Osteocyte (in vitro differentiated cells): ENCODE measurements around the gene GYS1. TPM values are rescaled to one million over a fixed set of nuclear protein-coding genes. Genes with fewer than 3 reads are reported as not detected.

Experiments
- DNase-seq: peaks from one replicate; pipeline ENCODE4 v3.0.0; 2021; ENCODE audit warnings: mixed read lengths; ENCODE audit not compliant: unreplicated experiment; ENCODE audit errors: extremely low spot score
- H3K27ac Mint-ChIP-seq: one replicate; pipeline ENCODE4 v1.8.0; 2021; ENCODE audit warnings: mild to moderate bottlenecking, mixed read lengths; ENCODE audit not compliant: unreplicated experiment
- H3K27me3 Mint-ChIP-seq: one replicate; pipeline ENCODE4 v1.8.0; 2021; ENCODE audit warnings: mixed read lengths; ENCODE audit not compliant: unreplicated experiment
- H3K36me3 Mint-ChIP-seq: one replicate; pipeline ENCODE4 v1.8.0; 2021; ENCODE audit warnings: mixed read lengths; ENCODE audit not compliant: unreplicated experiment
- H3K4me1 Mint-ChIP-seq: one replicate; pipeline ENCODE4 v1.8.0; 2021; ENCODE audit warnings: mixed read lengths; ENCODE audit not compliant: unreplicated experiment
- H3K4me3 Mint-ChIP-seq: one replicate; pipeline ENCODE4 v1.8.0; 2021; ENCODE audit warnings: mild to moderate bottlenecking, moderate library complexity, mixed read lengths; ENCODE audit not compliant: unreplicated experiment
- H3K9me3 Mint-ChIP-seq: one replicate; pipeline ENCODE4 v1.8.0; 2021; ENCODE audit warnings: mixed read lengths; ENCODE audit not compliant: unreplicated experiment
- total RNA-seq: library from RNA; stranded (reverse); gene quantifications from 2 replicates; pipeline ENCODE4 v1.2.1, GENCODE V29; 2021
- TF ChIP-seq, protein P1 (sequence below): fragments of 200-600 bp; sonication (generic); IDR thresholded peaks from 2 replicates; pipeline ENCODE4 v1.5.0; 2021; ENCODE audit warnings: antibody characterized with exemption, mild to moderate bottlenecking, moderate library complexity

GYS1 gene
- total RNA-seq, 1 donor from 2014 or later, result 42.2 TPM

- no peak overlapping the region for H3K27ac Mint-ChIP-seq
- TF ChIP-seq, protein P1, sequence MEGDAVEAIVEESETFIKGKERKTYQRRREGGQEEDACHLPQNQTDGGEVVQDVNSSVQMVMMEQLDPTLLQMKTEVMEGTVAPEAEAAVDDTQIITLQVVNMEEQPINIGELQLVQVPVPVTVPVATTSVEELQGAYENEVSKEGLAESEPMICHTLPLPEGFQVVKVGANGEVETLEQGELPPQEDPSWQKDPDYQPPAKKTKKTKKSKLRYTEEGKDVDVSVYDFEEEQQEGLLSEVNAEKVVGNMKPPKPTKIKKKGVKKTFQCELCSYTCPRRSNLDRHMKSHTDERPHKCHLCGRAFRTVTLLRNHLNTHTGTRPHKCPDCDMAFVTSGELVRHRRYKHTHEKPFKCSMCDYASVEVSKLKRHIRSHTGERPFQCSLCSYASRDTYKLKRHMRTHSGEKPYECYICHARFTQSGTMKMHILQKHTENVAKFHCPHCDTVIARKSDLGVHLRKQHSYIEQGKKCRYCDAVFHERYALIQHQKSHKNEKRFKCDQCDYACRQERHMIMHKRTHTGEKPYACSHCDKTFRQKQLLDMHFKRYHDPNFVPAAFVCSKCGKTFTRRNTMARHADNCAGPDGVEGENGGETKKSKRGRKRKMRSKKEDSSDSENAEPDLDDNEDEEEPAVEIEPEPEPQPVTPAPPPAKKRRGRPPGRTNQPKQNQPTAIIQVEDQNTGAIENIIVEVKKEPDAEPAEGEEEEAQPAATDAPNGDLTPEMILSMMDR, result no peak
- DNase-seq, result no peak
- peaks cover 19% of the 10 kb centered on the region for H3K36me3 Mint-ChIP-seq
- no peaks in the 10 kb centered on the region for H3K9me3 Mint-ChIP-seq
- H3K4me3 Mint-ChIP-seq, result no peak overlapping the region
- H3K27me3 Mint-ChIP-seq, result no peaks in the 10 kb centered on the region
- no peaks in the 10 kb centered on the region for H3K4me1 Mint-ChIP-seq
Observed at GRCh38 chr19:49011194-49011593, 18.1 kb upstream of the GYS1 start.

- no peaks in the 10 kb centered on the region for H3K9me3 Mint-ChIP-seq
- no peaks in the 10 kb centered on the region for H3K4me1 Mint-ChIP-seq
- H3K27ac Mint-ChIP-seq, result no peak overlapping the region
- H3K4me3 Mint-ChIP-seq, result no peak overlapping the region
- no peaks in the 10 kb centered on the region for H3K27me3 Mint-ChIP-seq
- TF ChIP-seq, protein P1, result no peak
- peaks cover 15% of the 10 kb centered on the region for H3K36me3 Mint-ChIP-seq
- DNase-seq, result no peak
Observed at GRCh38 chr19:49010453-49010852, 17.3 kb upstream of the GYS1 start.

DNA sequence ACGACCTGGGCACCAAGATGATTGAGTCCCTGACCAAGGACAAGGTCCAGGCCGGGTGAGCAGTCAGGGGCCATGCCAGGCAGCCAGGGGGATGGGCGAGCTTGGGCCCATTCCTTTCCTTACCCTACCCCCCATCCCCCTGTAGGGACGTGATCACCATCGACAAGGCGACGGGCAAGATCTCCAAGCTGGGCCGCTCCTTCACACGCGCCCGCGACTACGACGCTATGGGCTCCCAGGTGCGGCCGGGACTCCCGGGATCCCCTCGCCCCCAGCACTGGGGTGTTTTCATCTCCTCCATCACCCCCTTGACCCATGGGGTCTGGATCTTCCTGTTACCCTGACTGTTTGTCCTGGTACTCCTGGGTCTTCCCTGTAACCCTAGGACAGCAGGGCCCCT lies 16.7 kb upstream of the GYS1 start:
- Mint-ChIP-seq H3K27ac (no peak overlapping the region), H3K4me1 (no peaks in the 10 kb centered on the region), H3K36me3 (peaks cover 13% of the 10 kb centered on the region), H3K4me3 (no peak overlapping the region), H3K9me3 (no peaks in the 10 kb centered on the region), H3K27me3 (no peaks in the 10 kb centered on the region)
- TF ChIP-seq, protein P1, result no peak
- DNase-seq, result no peak

DNA sequence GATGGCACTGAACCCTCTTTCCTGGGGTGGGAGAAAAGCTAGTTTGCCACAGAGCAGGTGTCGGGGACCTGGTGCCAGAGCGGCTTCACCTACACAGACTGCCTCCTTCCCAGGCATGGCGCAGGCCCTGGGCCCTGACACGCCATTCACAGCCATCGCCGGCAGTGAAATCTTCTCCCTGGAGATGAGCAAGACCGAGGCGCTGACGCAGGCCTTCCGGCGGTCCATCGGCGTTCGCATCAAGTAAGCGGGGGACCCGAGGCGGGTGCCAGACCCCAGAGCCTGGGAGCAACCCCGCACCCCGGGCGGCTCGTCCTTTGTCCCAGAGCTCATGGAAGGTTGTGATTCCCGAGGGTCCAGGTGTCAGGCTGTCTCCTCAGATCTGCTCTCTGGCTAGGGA lies 13.8 kb upstream of the GYS1 start:
- Mint-ChIP-seq H3K27ac (no peak overlapping the region), H3K4me3 (no peak overlapping the region), H3K27me3 (no peaks in the 10 kb centered on the region), H3K9me3 (no peaks in the 10 kb centered on the region), H3K36me3 (peaks cover 9% of the 10 kb centered on the region), H3K4me1 (no peaks in the 10 kb centered on the region)
- no peak for DNase-seq
- TF ChIP-seq, protein P1, result no peak

- Mint-ChIP-seq H3K36me3 (peaks cover 5% of the 10 kb centered on the region), H3K27ac (no peak overlapping the region), H3K4me1 (no peaks in the 10 kb centered on the region), H3K27me3 (no peaks in the 10 kb centered on the region), H3K9me3 (no peaks in the 10 kb centered on the region), H3K4me3 (no peak overlapping the region)
- TF ChIP-seq, protein P1, result no peak
- DNase-seq, result no peak
Observed at GRCh38 chr19:49004964-49005614, 12.0 kb upstream of the GYS1 start.
